NCI-H1694 treated with DMSO at 0.1 percent for 48 hours (cell line): ENCODE results near the gene ATXN10.
"Not testable (repeated sequence)": the region's sequence is repeated elsewhere in the genome, so short reads cannot be mapped to it uniquely, and the experiment has no call there.

Experiments
- DNase-seq: peaks from one replicate; lab custom pipeline; 2025; lab: John Stamatoyannopoulos, UW

Gene ATXN10

GRCh38 chr22:45784357-45785277, 113.0 kb downstream of the ATXN10 start:
- DNase-seq: no peak

- no peak for DNase-seq
These were observed 113.8 kb downstream of the ATXN10 start for GRCh38 chr22:45785458-45785857.

- no peak for DNase-seq
These were observed 115.1 kb downstream of the ATXN10 start for GRCh38 chr22:45786726-45787125.

DNA sequence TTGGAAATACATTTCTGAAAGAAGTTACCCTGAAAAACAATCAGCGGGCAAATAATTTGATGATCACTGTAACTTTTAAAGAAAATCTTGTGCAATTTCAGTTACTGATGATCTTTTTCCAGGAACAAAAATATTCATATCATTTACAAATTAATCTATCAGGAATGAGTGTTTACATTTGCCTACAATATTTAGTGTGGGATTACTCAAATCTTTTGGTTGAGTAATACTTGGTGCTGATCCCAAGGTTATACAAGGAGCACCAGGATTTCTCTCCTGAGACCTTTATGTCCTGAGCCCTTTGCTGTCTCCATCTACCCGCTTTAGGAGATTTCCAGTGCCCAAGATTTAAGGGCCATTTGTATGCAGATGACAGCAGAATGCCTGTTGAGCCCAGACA, 116.1 kb downstream of the ATXN10 start:
- no peak for DNase-seq

DNA sequence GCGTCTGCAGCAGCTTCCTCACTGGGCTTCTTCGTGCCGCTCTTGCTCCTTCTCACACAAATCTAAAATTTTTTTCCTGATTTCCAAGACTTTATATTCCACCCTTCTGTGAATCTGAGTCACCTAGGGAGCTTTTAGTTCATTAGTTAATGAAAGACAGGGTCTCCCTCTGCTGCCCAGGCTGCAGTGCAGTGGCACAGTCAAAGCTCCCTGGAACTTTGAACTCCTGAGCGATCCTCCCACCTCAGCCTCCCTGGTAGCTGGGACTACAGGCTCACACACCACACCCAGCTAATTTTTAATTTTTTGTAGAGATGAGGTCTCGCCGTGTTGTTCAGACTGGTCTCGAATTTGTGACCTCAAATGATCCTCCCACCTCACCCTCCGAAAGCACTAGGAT, 116.9 kb downstream of the ATXN10 start:
- DNase-seq: no peak

GRCh38 chr22:45790401-45790800, 118.8 kb downstream of the ATXN10 start:
- no peak for DNase-seq

DNA sequence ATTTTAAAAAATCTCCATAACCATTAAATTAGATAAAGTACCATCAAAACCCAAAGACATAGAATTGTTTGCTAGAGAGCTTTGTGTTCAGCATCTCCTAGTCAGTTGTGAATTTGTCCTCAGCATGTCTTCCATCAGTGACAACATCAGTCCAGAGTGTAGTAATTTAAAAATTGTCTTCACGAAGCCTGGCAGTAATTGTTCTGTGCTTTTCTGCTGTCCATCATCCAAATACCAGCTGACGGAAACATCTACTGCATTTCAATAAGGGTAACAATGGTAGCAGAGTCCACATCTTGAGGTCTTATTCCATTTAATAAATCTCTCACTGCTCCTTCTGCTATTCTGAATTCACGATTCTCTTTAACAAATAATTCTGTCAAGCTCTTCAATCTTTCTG, 121.5 kb downstream of the ATXN10 start:
- DNase-seq: no peak

DNA sequence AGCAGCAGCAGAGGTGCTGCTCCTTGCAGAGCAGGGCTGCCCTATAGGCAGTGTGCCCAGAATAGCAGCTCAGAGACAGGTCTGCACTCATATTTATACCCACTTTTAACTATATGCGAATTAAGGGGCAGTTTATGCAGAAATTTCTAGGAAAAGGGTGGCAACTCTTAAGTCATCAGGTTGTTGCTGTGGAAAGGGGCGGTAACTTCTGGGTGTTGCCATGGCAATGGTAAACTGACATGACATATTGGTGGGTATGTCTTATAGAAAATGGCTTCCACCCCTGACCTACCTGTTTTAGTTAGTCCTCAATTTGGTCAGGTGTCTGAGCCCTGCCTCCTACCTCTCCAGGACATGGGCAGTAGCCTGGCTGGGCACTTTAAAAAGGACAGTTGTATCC, 122.3 kb downstream of the ATXN10 start:
- no peak for DNase-seq

- not testable (repeated sequence) for DNase-seq
These were observed 124.4 kb downstream of the ATXN10 start for GRCh38 chr22:45796009-45796408.

GRCh38 chr22:45799291-45799690, 127.7 kb downstream of the ATXN10 start:
- no peak for DNase-seq

DNA sequence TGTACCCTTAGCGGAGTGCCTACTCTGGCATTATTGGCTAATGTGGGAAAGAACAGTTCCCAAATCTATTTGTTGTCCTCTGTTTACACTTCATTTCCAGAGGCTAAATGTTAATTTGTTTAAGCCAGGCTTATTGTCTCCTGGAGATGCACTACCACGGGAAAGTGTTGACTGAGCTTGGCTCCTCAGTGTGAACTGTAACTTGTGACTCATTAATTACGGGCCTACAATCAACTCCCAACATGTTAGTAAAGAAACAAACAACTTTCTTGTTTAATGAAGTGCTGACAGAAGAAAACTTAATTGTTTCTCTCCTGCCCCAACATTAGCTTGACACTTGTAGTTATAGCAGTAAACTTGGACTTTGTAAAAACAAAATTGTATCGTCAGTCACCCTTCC, 130.4 kb downstream of the ATXN10 start:
- DNase-seq: no peak

- no peak for DNase-seq
These were observed 132.8 kb downstream of the ATXN10 start for GRCh38 chr22:45804319-45804985.

DNA sequence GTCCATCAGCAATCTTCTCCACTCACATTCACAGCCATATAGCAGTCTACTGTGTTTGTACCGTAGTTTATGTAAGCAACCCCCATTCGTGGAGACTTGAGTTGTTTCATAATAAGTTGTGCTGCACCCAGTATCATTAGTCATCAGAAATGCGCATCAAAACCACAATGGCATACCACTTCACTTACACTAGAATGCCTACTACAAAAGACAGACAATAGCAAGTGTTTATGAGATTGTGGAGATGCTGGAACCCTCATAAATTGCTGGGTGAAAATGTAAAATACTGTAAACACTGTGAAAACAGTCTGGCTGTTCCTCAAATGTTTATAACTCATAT, 133.3 kb downstream of the ATXN10 start:
- DNase-seq: no peak

- no peak for DNase-seq
These were observed 133.8 kb downstream of the ATXN10 start for GRCh38 chr22:45805413-45805812.

GRCh38 chr22:45807156-45807915, 135.7 kb downstream of the ATXN10 start:
- no peak for DNase-seq

DNA sequence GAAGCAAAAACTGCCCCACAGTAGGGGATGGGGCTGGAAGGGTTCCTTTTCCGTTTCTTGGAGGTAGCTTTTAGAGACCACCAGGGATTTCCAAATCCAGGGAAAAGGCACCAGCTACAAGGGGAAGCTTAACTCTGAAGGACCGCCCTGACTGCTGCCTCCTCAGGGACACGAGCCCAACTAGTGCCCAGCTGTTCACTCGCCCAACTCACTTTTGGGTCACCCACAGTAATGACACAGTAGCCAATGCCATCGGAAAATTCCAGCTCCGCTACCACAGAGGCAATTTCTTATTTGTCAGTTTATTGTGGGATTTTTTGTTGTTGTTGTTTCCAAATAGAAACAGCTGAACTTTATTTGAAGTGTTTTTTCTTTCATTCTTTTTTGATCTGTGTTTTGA, 141.3 kb downstream of the ATXN10 start:
- DNase-seq: no peak

- no peak for DNase-seq
These were observed 142.6 kb downstream of the ATXN10 start for GRCh38 chr22:45814198-45814597.

DNA sequence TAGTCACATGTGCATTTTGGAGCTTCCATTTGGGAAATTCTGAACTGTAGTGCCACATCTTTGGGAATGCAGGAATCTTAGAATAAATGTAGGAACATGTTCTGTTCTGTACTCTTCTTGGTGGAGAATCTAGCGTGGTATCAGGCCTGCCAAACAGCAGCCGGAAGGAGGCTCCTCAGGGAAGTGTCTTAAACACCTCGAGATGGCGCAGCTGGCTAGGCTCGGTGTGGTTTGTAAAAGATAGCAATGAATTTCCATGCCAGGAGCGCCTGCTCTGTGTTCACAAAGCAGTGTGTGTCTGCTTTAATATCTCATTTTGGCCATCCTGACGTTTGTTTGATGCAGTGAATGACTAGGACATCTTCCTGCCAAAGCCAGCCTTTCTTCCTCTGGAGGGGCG, 145.1 kb downstream of the ATXN10 start:
- DNase-seq: no peak

GRCh38 chr22:45817745-45818423, 146.2 kb downstream of the ATXN10 start:
- no peak for DNase-seq

DNA sequence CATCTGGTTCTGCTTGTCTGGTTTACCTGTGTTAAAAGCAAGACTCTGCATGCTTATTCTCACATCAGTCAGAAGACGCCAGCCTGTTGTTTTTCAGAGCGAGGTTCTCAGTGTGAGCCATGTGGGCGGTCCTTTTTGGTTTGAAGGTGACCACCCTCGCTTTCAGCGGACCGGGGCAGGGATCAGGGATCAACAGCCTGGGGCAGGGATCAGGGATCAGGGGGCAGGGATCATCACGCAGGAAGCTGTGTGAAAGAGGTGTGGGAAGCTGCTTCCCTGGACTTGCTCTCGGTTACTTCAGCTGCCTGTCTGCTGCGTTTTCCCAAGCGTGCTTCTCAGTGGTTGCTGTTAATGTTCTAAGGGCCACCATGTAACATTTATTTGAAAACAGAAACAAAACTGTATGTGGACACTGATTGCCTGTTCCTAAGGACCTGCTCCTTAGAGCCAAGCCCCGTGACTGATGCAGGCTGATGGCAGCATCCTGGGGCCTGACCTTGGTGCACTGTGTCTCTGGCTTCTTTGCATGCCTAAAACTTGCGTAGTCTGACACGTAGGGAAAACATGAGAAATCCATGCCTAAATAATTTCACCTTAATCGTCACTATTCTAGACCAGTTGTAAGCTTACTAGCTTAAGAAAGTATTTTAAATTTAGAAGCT, 146.9 kb downstream of the ATXN10 start:
- DNase-seq: no peak

GRCh38 chr22:45819305-45819704, 147.7 kb downstream of the ATXN10 start:
- DNase-seq: no peak

DNA sequence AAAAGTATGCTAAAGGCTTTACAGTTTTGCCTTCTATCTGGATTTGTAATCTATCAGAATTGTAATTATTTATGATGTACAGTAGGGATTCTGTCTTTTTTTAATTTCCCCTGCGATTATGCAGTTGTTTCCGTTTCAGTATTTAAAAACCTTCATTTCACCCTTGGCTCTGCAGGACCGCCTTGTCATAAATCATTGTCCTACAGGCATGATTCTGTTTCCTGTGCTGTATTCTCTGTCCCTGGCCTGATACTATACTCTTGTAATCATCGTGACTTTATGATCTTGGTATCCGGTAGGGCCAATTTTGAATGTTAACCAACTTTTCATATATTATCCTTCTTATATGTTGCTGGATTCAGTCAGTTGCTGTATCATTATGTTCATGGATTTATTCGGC, 151.7 kb downstream of the ATXN10 start:
- no peak for DNase-seq
